HG02981 (cell line): ENCODE results near the gene NPAT.
A peak's percentile ranks its signal among the peaks of the same experiment; 100 is the strongest.

Experiments
- ATAC-seq: cut with Tn5 transposase; IDR thresholded peaks from one replicate; pipeline ENCODE4 v1.9.1; 2021; ENCODE audit warnings: mild to moderate bottlenecking, moderate library complexity; ENCODE audit not compliant: unreplicated experiment

The NPAT gene

GRCh38 chr11:108222574-108223347 is at the start of gene NPAT, which contains the start of gene ATM:
NPAT (minus strand) TSS chr11:108222638; CDS start chr11:108222536, 102 bp downstream.
ATM (plus strand) TSS chr11:108223067; CDS start chr11:108227625, 4,558 bp downstream.
- ATAC-seq: peak; percentile 77

DNA sequence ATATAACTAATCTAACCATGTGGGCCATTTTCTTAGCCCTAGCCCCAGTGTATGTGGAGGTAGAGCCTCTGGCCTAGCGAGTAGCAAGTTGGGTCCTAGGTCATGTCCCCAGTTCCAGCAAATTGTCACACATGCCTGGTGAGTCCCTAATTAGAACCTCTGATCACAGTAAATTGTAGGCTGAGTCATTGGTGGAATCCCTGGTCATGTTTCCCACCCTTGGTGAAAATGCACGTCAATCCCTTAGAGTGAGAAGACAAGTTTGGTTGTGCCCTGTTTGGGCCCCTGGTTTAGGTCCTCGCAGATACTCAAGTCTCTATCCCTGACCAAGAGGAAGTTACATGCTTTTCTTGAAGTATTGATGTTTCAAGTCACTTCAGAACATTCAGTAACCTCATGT is 47.1 kb upstream of the NPAT start:
- no peak for ATAC-seq

DNA sequence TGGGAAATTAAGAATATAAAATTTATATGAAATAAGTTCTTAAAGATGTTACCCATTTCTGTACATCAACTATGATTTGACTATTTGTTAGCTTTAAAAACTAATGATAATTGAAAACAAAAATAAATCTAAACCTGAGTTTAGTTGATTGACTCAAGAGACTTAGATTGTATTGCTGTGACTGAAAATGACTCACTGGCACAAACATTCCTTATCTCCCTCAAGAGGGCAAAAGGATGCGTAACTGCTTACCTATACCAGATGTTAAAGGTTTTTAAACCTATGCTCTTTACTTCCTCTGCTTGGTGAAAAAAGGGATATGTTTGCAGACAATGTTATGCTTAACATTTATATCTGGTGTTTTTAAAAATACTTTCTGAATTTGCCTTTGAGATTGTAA is 30.7 kb upstream of the NPAT start:
- ATAC-seq: no peak

- ATAC-seq: no peak
These were observed 24.4 kb upstream of the NPAT start for GRCh38 chr11:108246885-108247284.

- no peak for ATAC-seq
These were observed 23.9 kb upstream of the NPAT start for GRCh38 chr11:108246308-108246707.

- no peak for ATAC-seq
These were observed 20.0 kb upstream of the NPAT start for GRCh38 chr11:108242422-108242821.

DNA sequence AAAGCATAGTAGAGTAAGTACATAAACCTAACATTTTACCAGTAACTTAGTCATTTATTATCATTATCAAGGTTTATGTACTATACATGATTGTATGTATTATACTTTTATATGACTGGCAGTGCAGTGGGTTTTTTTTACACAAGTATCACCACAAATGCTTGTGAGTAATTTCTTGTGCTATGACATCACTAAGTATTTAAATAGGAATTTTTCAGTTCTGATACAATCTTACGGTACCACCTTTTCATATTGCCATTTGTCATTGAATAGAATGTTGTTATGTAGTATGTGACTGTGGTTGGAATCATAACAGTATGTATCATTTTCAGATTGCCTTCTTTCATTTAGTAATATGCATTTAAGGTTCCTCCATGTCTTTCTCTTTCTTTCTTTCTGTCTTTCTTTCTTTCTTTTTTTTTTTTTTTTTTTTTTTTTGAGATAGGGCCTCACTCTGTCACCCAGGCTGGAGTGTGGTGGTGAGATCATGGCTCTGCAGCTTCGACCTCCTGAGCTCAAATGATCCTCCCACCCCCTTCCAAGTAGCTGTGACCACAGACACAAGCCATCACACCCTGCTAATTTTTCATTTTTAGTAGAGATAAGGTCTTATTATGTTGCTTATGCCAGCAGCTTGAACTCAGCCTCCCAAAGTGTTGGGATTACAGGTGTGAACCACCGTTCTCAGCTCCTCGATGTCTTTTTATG is 19.0 kb upstream of the NPAT start:
- ATAC-seq: no peak

DNA sequence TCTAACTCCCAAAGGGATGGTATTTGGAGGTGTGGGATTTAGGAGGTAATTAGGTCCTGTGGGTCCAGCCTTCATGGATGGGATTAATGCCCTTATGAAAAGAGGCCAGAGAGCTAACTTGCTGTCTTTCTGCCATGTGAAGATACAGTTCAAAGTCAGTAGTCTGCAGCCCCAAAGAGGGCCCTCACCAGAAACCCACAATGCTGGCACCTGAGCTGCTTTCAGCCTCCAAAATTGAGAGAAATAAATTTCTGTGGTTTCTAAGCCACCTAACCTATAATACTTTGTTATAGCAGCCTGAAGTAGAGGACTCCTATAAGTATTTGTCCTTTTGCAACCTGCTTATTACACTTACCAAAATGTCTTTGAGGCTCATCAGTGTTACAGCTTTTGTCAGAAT is 16.6 kb upstream of the NPAT start:
- ATAC-seq: no peak

GRCh38 chr11:108237058-108237481 is 14.6 kb upstream of the NPAT start:
- ATAC-seq: peak; percentile 62

DNA sequence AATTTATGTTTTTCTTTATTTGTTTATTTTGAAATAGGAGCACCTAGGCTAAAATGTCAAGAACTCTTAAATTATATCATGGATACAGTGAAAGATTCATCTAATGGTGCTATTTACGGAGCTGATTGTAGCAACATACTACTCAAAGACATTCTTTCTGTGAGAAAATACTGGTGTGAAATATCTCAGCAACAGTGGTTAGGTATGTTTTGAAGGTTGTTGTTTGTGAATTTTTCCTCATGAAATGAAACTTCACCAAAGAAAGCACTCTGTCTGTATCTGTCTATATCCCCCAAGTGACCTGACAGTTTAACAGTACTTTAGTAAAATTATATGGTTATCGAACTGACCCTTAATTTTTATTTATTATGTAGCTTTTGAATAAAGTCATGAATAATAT is 13.2 kb upstream of the NPAT start:
- no peak for ATAC-seq

- ATAC-seq: no peak
These were observed 12.8 kb upstream of the NPAT start for GRCh38 chr11:108235192-108235591.

GRCh38 chr11:108233277-108233945 is 11.0 kb upstream of the NPAT start:
- ATAC-seq: no peak

- ATAC-seq: no peak
These were observed 5.8 kb upstream of the NPAT start for GRCh38 chr11:108228251-108228650.

GRCh38 chr11:108226036-108226435 is 3.6 kb upstream of the NPAT start:
- ATAC-seq: no peak

- no peak for ATAC-seq
These were observed 2.7 kb upstream of the NPAT start for GRCh38 chr11:108224911-108225786.

DNA sequence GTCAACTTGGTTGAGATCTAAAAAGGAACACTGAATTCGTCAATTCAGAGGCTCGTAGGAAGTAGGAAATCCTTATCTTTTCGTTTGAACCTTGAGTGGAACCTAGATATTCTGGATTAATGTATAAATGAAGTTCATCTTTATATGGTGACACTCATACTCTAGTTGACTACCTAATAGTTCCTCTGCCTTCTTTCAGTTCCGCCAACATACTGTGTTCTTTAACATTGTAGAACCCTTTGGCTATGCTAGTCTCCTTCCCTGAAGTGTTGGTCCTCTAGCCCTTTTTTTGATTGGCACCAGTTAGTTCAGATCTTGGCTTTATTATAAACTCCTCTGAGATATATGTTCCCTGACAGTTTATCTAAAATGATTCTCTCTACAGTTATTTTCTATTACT is 1.9 kb upstream of the NPAT start:
- ATAC-seq: no peak

DNA sequence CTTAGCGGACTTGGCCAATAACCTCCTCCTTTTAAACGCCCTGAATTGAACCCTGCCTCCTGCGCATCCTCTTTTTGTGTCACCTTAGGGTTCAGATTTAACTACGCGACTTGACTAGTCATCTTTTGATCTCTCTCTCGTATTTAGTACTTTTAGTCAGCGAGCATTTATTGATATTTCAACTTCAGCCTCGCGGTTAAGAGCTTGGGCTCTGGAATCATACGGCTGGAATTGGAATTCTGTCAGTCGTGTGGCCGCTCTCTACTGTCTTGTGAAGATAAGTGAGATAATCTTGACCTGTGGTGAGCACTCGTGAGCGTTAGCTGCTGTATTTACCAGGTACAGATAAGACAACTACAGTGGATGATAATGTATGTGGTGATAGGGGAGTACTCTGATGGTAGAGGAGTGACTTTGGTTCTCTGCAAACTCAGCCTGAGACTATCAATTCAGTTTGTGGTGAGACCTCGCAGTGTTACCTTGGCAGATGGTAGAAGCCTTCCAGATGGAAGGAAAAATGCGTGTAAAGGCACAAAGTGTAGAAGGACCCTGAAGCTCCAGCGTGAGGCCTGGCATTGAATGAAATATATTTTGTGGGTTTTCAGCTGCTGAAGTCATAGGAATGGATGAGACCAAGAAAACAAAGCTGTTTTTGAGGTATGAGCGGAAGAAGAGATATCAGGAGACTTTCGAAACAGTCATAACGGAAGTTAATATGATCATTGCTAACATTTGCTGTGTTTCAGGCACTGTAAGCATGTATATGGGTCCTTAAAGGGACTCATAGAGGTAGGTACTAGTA is 1.1 kb upstream of the NPAT start:
- peak; percentile 30 for ATAC-seq

- ATAC-seq: peak; percentile 0
These were observed 396 bp downstream of the NPAT start for GRCh38 chr11:108221911-108222573.

GRCh38 chr11:108221371-108221770 is 1.1 kb downstream of the NPAT start:
- ATAC-seq: no peak
